Neural progenitor cell (in vitro differentiated cells): ENCODE results near the gene CARD11. TPM values are rescaled to one million over a fixed set of nuclear protein-coding genes. Genes with fewer than 3 reads are reported as not detected.

Experiments
- DNase-seq: peaks from one replicate; pipeline ENCODE4 v3.0.0-alpha.2; 2016; ENCODE audit warnings: low spot score
- H2AFZ ChIP-seq: fragments of 200-600 bp; sonication (generic); replicated peaks from 2 replicates; pipeline ENCODE4 v1.6.1; 2016; ENCODE audit warnings: antibody characterized with exemption
- H3F3A ChIP-seq: fragments of 200-600 bp; sonication (generic); 2 replicates; pipeline ENCODE4 v1.6.1; 2016; ENCODE audit warnings: antibody characterized with exemption, low read depth
- H3K27ac ChIP-seq: fragments of 200-600 bp; sonication (generic); 2 replicates; pipeline ENCODE4 v1.5.1; 2016; ENCODE audit warnings: mild to moderate bottlenecking
- H3K27me3 ChIP-seq: fragments of 200-600 bp; sonication (generic); 2 replicates; pipeline ENCODE4 v1.6.1; 2016; ENCODE audit warnings: mild to moderate bottlenecking, moderate library complexity
- H3K36me3 ChIP-seq: fragments of 200-600 bp; sonication (generic); 2 replicates; pipeline ENCODE4 v1.5.1; 2016
- H3K4me1 ChIP-seq: fragments of 200-600 bp; sonication (generic); 2 replicates; pipeline ENCODE4 v1.6.1; 2016; ENCODE audit warnings: mixed run types
- H3K4me2 ChIP-seq: fragments of 200-600 bp; sonication (generic); 2 replicates; pipeline ENCODE4 v1.6.1; 2016
- H3K4me3 ChIP-seq: fragments of 200-600 bp; sonication (generic); 2 replicates; pipeline ENCODE4 v1.5.1; 2016
- H3K79me2 ChIP-seq: fragments of 200-600 bp; sonication (generic); 2 replicates; pipeline ENCODE4 v1.6.1; 2016; ENCODE audit warnings: low read depth
- H3K9ac ChIP-seq: fragments of 200-600 bp; sonication (generic); 2 replicates; pipeline ENCODE4 v1.6.1; 2016
- H3K9me3 ChIP-seq: fragments of 200-600 bp; sonication (generic); 2 replicates; pipeline ENCODE4 v1.5.1; 2016; ENCODE audit warnings: low read depth
- H4K20me1 ChIP-seq: fragments of 200-600 bp; sonication (generic); 2 replicates; pipeline ENCODE4 v1.6.1; 2016; ENCODE audit warnings: low read depth
- H3K27ac Mint-ChIP-seq: 3 replicates; pipeline ENCODE4 v1.8.0; 2021; ENCODE audit warnings: mixed read lengths
- H3K27me3 Mint-ChIP-seq: 2 replicates; pipeline ENCODE4 v1.8.0; 2022; ENCODE audit warnings: low read depth, mild to moderate bottlenecking, inconsistent platforms, moderate library complexity, mixed read lengths; ENCODE audit not compliant: insufficient read depth
- H3K36me3 Mint-ChIP-seq: 3 replicates; pipeline ENCODE4 v1.8.0; 2021; ENCODE audit warnings: mixed read lengths
- H3K4me1 Mint-ChIP-seq: 3 replicates; pipeline ENCODE4 v1.8.0; 2021; ENCODE audit warnings: mixed read lengths
- H3K4me3 Mint-ChIP-seq: 3 replicates; pipeline ENCODE4 v1.8.0; 2021; ENCODE audit warnings: mild to moderate bottlenecking, moderate library complexity, mixed read lengths
- H3K9me3 Mint-ChIP-seq: 3 replicates; pipeline ENCODE4 v1.8.0; 2020; ENCODE audit warnings: mixed read lengths
- CTCF ChIP-seq: fragments of 200-600 bp; sonication (generic); IDR thresholded peaks from 2 replicates; pipeline ENCODE4 v1.5.1; 2017; ENCODE audit warnings: antibody characterized with exemption, mild to moderate bottlenecking
- EZH2 ChIP-seq: fragments of 200-600 bp; sonication (generic); IDR thresholded peaks from 2 replicates; pipeline ENCODE4 v1.6.1; 2017; ENCODE audit warnings: antibody characterized with exemption, mild to moderate bottlenecking, moderate library complexity
- EZH2phosphoT487 ChIP-seq: fragments of 200-600 bp; sonication (generic); IDR thresholded peaks from 2 replicates; pipeline ENCODE4 v1.6.1; 2017; ENCODE audit warnings: antibody characterized with exemption
- total RNA-seq: library from RNA; depleted of rRNA; stranded (reverse); fragments of >200 nt; gene quantifications from 2 replicates; pipeline ENCODE4 v1.2.3, GENCODE V29; 2015; ENCODE audit warnings: low replicate concordance

Gene CARD11
- total RNA-seq, 1 donor from 2014 or later, result 0.75 TPM

DNA sequence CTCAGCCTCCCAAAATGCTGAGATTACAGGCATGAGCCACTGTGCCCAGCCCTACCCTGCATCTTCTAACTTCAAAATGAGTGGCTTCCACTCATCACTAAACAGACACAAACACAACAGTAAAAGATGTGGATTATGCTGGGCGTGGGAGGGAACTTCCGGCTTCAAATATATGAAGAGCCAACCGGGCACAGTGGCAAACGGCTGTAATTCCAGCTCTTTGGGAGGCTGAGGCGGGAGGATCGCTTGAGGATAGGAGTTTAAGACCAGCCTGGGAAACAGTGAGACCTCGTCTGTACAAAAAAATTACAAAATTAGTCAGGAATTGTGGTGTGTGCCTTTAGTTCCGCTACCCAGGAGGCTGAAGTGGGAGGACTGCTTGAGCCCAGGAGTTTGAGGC is 107.4 kb downstream of the CARD11 start:
- H3K9me3 ChIP-seq, result no peaks in the 10 kb centered on the region
- H3K4me3 Mint-ChIP-seq, result no peak overlapping the region
- H3F3A ChIP-seq, result no peaks in the 10 kb centered on the region
- no peak overlapping the region for H3K27ac ChIP-seq
- H3K36me3 Mint-ChIP-seq, result no peaks in the 10 kb centered on the region
- peaks cover 28% of the 10 kb centered on the region for H3K27me3 Mint-ChIP-seq
- no peaks in the 10 kb centered on the region for H4K20me1 ChIP-seq
- H3K27ac Mint-ChIP-seq, result no peak overlapping the region
- H3K4me1 ChIP-seq, result peaks cover 10% of the 10 kb centered on the region
- H3K9ac ChIP-seq, result no peak overlapping the region
- no peaks in the 10 kb centered on the region for H3K36me3 ChIP-seq
- H3K4me3 ChIP-seq, result no peak overlapping the region
- no peak for DNase-seq
- TF ChIP-seq EZH2phosphoT487 (no peak), EZH2 (no peak), CTCF (no peak)
- peaks cover 22% of the 10 kb centered on the region for H3K4me1 Mint-ChIP-seq
- no peaks in the 10 kb centered on the region for H3K79me2 ChIP-seq
- no peaks in the 10 kb centered on the region for H3K27me3 ChIP-seq
- peaks cover 3% of the 10 kb centered on the region for H3K9me3 Mint-ChIP-seq
- no peak overlapping the region for H2AFZ ChIP-seq
- no peak overlapping the region for H3K4me2 ChIP-seq

GRCh38 chr7:2934984-2935740 is 108.5 kb downstream of the CARD11 start:
- Histone ChIP-seq H3K4me1 (peaks cover 10% of the 10 kb centered on the region), H3K79me2 (no peaks in the 10 kb centered on the region), H3K36me3 (no peaks in the 10 kb centered on the region), H3K4me3 (no peak overlapping the region), H2AFZ (no peak overlapping the region), H3K9ac (no peak overlapping the region), H3K4me2 (no peak overlapping the region), H4K20me1 (no peaks in the 10 kb centered on the region), H3K27ac (no peak overlapping the region), H3K27me3 (no peaks in the 10 kb centered on the region), H3K9me3 (no peaks in the 10 kb centered on the region), H3F3A (no peaks in the 10 kb centered on the region)
- Mint-ChIP-seq H3K9me3 (peaks cover 3% of the 10 kb centered on the region), H3K36me3 (no peaks in the 10 kb centered on the region), H3K4me3 (no peak overlapping the region), H3K4me1 (peaks cover 22% of the 10 kb centered on the region), H3K27me3 (peaks cover 26% of the 10 kb centered on the region), H3K27ac (no peak overlapping the region)
- DNase-seq, result no peak
- TF ChIP-seq CTCF, result no peak
- TF ChIP-seq EZH2phosphoT487, result no peak
- no peak for TF ChIP-seq EZH2

- no peak overlapping the region for H3K27ac Mint-ChIP-seq
- no peaks in the 10 kb centered on the region for H3K36me3 Mint-ChIP-seq
- Histone ChIP-seq H3K4me1 (peaks cover 10% of the 10 kb centered on the region), H3K27me3 (no peaks in the 10 kb centered on the region), H3K27ac (no peak overlapping the region), H3K9me3 (no peaks in the 10 kb centered on the region), H2AFZ (no peak overlapping the region), H3K79me2 (no peaks in the 10 kb centered on the region), H3K4me3 (no peak overlapping the region), H3K36me3 (no peaks in the 10 kb centered on the region), H3F3A (no peaks in the 10 kb centered on the region), H3K9ac (no peak overlapping the region), H3K4me2 (no peak overlapping the region), H4K20me1 (no peaks in the 10 kb centered on the region)
- TF ChIP-seq CTCF (no peak), EZH2 (no peak), EZH2phosphoT487 (no peak)
- no peak overlapping the region for H3K4me3 Mint-ChIP-seq
- H3K4me1 Mint-ChIP-seq, result peaks cover 18% of the 10 kb centered on the region
- H3K9me3 Mint-ChIP-seq, result no peaks in the 10 kb centered on the region
- H3K27me3 Mint-ChIP-seq, result peaks cover 22% of the 10 kb centered on the region
- DNase-seq, result no peak
Measured at GRCh38 chr7:2934211-2934731, 109.4 kb downstream of the CARD11 start.
